ENCODE measurements around the gene POU5F2.

POU5F2 gene

DNA sequence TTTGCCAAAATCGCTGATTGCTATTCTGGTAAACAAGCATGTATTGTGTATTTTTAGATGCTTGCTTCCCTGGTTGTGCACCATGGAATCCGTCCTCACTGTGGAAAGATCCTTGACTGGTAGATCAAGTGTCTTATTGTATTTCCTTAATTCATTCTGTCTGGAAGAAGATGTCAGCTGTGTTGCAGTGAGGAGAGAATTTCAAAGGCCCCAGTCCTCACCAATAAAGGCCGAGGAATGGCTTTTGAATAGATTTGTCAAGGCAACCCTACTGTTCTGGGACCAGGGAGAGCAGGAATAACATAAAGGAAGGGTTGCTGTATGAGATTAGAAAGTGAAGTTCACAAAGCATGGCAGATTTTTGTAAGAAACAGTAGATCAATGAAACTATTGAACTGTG, 36.2 kb upstream of the POU5F2 start:
- no peak for TF ChIP-seq ZFX (IDR thresholded peaks at IDR 0.05; ENCODE audit: borderline replicate concordance)
- TF ChIP-seq, protein P1, sequence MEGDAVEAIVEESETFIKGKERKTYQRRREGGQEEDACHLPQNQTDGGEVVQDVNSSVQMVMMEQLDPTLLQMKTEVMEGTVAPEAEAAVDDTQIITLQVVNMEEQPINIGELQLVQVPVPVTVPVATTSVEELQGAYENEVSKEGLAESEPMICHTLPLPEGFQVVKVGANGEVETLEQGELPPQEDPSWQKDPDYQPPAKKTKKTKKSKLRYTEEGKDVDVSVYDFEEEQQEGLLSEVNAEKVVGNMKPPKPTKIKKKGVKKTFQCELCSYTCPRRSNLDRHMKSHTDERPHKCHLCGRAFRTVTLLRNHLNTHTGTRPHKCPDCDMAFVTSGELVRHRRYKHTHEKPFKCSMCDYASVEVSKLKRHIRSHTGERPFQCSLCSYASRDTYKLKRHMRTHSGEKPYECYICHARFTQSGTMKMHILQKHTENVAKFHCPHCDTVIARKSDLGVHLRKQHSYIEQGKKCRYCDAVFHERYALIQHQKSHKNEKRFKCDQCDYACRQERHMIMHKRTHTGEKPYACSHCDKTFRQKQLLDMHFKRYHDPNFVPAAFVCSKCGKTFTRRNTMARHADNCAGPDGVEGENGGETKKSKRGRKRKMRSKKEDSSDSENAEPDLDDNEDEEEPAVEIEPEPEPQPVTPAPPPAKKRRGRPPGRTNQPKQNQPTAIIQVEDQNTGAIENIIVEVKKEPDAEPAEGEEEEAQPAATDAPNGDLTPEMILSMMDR (IDR thresholded peaks at IDR 0.05), result no peak
- H3K27ac ChIP-seq, result no peak overlapping the region

DNA sequence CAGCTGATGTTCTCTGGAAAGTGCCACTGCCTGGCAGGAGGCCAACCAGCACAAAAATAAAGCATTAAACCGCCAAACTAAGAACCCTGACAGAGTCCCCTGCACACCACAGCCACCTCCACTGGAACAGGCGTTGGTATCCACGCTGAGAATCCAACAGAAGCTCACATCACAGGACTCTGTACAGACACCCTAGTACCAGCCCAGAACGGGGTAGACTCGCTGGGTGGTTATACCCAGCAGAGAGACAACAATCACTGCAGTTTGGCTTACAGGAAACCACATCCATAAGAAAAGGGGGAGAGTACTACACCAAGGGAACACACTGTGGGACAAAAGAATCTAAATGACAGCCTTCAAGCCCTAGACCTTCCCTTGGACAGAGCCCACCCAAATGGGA, 15.0 kb upstream of the POU5F2 start:
- TF ChIP-seq, protein P1 (IDR thresholded peaks at IDR 0.05), result no peak
- TF ChIP-seq ZFX (IDR thresholded peaks at IDR 0.05; ENCODE audit: borderline replicate concordance), result no peak
- H3K27ac ChIP-seq, result no peak overlapping the region

DNA sequence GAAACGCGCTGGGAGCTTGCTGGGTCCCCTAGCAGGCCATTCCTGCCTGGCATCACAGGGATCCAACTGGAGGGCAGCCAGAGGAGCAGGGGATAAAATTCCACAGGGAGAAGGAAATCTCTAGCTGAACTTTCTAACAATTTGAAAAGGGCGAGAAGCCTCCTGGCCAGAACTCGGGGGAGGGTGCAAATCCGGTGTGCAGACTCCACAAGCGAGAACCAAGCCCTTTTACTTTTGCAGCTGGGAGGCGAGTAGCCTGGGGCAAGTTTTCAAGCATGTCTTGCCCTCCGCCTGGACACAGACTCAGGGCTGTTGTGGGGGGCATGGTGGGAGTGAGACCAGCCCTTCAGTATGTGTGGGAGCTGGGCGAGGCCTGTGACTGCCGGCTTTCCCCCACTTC, 14.3 kb upstream of the POU5F2 start:
- no peak overlapping the region for H3K27ac ChIP-seq
- TF ChIP-seq, protein P1 (IDR thresholded peaks at IDR 0.05), result no peak
- no peak for TF ChIP-seq ZFX (IDR thresholded peaks at IDR 0.05; ENCODE audit: borderline replicate concordance)

DNA sequence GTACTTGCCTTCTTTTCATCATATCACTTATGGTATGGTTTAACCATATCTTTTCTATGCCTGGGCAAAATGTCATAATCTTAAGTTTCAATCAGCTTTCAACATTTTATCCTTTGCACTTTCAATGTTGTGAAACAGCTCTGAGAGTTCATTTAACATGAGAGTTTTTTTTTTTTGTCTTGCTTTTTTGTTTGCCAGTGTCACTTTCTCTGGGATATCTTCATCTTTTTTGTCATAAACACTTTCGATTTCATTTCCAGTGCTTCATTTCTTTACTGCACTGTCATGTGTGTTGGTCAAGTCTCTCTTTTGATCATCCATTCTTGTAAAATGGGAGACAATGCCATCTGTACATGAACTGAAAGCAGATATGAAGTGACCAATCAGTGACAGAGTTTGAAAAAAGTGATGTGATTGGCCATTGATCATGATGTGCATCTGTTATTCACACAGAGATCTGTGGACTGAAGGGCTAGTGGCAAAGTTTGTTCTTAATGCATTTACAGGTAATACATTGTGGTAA, 7.5 kb upstream of the POU5F2 start:
- TF ChIP-seq, protein P1 (IDR thresholded peaks at IDR 0.05), result no peak
- no peak for TF ChIP-seq ZFX (IDR thresholded peaks at IDR 0.05; ENCODE audit: borderline replicate concordance)
- H3K27ac ChIP-seq, result no peak overlapping the region

DNA sequence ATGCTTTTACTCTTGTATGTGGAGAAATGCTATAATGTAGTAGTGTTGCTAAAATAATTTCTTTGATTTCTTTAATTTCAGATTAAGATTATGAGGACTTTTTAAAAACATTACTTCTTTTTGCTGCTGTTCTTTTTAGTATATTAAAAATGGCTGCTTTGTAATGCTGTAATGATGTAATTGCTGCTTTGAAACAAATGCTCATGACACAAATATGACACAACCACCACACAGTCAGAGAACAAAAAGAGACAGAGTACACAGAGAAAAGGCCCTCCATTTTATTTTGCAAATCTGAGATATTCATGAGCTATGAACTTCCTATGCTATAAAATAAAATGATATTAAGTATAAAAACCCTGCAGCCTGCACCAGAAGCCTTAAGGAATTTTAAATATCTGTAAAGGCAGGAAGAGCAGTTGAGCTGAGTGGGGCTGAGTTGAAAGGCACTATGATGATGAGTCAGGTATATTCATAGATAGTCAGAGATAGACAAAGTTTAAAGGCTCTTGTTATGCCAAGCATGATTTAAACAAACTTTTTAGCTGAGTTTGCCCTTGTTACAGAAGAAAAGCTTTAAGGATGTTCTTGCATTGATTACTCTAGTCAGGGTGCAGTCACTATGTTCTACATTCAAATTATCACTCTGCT, 5.1 kb upstream of the POU5F2 start:
- H3K27ac ChIP-seq, result no peak overlapping the region
- TF ChIP-seq, protein P1 (IDR thresholded peaks at IDR 0.05), result no peak
- TF ChIP-seq ZFX (IDR thresholded peaks at IDR 0.05; ENCODE audit: borderline replicate concordance), result no peak

DNA sequence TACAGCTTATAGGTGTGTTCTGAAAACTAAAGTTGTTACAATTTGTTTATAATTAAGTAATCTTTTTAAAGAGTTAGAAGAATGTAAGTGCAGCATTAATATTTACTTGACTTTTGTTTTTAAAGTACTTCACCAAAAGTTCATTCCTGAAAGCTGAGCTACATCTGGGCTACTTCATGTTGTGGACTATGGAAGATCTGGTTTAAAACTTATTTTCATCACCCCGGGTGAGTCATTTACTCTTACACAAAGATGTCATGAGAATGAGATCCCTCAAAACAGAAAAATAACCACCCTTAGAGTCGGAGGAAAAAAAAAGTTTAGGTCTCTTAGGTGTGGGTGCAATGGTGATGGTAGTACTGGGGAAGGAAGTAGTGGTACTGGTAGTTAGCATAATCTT, 5.1 kb downstream of the POU5F2 start:
- no peak overlapping the region for H3K27ac ChIP-seq
- TF ChIP-seq ZFX (IDR thresholded peaks at IDR 0.05; ENCODE audit: borderline replicate concordance), result no peak
- TF ChIP-seq, protein P1 (IDR thresholded peaks at IDR 0.05), result no peak

DNA sequence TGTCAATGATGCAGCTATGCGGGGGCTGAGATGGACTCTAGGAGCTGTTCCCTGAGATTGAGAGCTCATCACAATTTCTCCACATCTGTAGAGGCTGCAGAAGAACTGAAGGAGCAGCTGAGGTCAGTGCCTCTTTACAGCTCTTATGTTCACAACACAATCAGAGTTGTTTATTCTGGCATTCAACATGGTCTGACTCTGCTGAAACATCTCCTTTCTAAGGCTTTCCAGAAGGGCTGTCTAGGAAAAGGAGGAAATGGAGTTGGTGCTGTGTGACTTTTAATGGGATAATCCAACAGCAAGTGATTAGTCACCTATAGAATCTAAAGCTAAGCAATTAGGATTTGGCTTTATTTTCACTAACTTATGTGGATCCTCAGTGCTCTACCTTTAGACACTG, 6.0 kb downstream of the POU5F2 start:
- H3K27ac ChIP-seq, result no peak overlapping the region
- TF ChIP-seq, protein P1 (IDR thresholded peaks at IDR 0.05), result no peak
- no peak for TF ChIP-seq ZFX (IDR thresholded peaks at IDR 0.05; ENCODE audit: borderline replicate concordance)

All from 22Rv1 (cell line).